ENCODE results near the gene PTPRG. TPM values are rescaled to one million over a fixed set of nuclear protein-coding genes. Genes with fewer than 3 reads are reported as not detected.

Gene PTPRG
- total RNA-seq, 1 donor from 2014 or later: 0.22 TPM

DNA sequence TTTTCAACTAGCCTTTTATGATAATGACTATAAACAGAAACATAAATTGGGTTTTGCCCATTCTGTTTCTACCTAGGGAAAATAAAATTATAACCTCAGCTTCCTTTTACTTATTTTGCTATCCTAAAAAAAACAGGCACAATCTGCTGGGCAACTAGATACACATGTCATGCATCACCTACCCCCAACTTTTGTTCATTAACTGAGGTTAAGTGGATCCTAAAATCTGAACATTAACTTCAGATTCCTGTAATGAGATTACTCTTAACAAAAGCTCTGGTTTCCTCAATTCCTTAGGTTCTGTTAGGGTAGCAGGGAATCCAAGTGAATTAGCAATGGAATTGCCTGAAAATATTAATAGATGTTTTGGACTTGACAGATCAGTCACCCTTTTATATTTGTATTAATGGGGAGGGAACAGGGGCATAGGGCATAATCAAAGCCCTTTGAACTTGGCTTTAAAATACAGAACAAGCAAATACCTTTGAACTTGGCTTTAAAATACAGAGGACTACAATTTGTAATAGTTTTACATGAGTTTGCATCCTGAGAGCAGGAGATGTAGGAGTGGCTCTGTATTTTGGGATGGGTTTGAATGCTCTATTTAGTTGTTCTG lies 705.4 kb downstream of the PTPRG start:
- ChIA-PET POLR2A (no interaction called here), CTCF (no interaction called here)
- ATAC-seq (ENCODE audit: low read depth): no peak
- Mint-ChIP-seq H3K36me3 (ENCODE audit: low read depth) (no peaks in the 10 kb centered on the region), H3K27me3 (no peaks in the 10 kb centered on the region), H3K4me3 (no peak overlapping the region), H3K27ac (no peak overlapping the region), H3K4me1 (no peaks in the 10 kb centered on the region), H3K9me3 (peaks cover 2% of the 10 kb centered on the region)
- intact Hi-C loops (cut with micrococcal nuclease): no loop called here
- no peak for DNase-seq
- TF ChIP-seq, protein P1, sequence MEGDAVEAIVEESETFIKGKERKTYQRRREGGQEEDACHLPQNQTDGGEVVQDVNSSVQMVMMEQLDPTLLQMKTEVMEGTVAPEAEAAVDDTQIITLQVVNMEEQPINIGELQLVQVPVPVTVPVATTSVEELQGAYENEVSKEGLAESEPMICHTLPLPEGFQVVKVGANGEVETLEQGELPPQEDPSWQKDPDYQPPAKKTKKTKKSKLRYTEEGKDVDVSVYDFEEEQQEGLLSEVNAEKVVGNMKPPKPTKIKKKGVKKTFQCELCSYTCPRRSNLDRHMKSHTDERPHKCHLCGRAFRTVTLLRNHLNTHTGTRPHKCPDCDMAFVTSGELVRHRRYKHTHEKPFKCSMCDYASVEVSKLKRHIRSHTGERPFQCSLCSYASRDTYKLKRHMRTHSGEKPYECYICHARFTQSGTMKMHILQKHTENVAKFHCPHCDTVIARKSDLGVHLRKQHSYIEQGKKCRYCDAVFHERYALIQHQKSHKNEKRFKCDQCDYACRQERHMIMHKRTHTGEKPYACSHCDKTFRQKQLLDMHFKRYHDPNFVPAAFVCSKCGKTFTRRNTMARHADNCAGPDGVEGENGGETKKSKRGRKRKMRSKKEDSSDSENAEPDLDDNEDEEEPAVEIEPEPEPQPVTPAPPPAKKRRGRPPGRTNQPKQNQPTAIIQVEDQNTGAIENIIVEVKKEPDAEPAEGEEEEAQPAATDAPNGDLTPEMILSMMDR (IDR thresholded peaks at IDR 0.05): no peak

DNA sequence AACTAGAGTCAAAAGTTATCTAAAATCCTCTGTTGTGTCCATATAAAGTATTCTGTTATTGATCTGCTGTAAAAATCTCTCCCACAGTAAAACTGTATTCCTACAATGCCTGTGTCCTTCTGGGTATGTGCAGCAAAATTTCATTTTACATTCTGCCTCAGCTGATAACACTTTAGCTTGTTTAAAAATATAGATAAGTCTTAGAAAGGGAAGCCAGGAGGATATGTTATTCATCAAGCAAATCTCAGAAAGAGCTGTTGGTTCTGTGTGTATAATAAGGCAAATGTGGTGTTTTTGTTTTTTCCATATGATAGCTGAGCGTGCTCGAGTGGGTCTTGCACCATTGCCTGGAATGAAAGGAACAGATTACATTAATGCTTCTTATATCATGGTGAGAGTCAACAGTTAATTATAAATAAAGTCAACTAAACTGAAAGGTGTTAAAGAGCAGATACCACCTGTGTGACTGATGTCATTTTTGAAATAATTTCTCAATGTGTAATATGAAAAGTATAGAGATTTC lies 715.3 kb downstream of the PTPRG start:
- CTCF ChIA-PET: no interaction called here
- no peak overlapping the region for H3K27ac Mint-ChIP-seq
- POLR2A ChIA-PET: no interaction called here
- no peaks in the 10 kb centered on the region for H3K27me3 Mint-ChIP-seq
- TF ChIP-seq, protein P1 (IDR thresholded peaks at IDR 0.05): no peak
- ATAC-seq (ENCODE audit: low read depth) (no peak), DNase-seq (no peak)
- intact Hi-C loops (cut with micrococcal nuclease): no loop called here
- H3K4me3 Mint-ChIP-seq: no peak overlapping the region
- no peaks in the 10 kb centered on the region for H3K9me3 Mint-ChIP-seq
- H3K4me1 Mint-ChIP-seq: no peaks in the 10 kb centered on the region
- H3K36me3 Mint-ChIP-seq (ENCODE audit: low read depth): no peaks in the 10 kb centered on the region

DNA sequence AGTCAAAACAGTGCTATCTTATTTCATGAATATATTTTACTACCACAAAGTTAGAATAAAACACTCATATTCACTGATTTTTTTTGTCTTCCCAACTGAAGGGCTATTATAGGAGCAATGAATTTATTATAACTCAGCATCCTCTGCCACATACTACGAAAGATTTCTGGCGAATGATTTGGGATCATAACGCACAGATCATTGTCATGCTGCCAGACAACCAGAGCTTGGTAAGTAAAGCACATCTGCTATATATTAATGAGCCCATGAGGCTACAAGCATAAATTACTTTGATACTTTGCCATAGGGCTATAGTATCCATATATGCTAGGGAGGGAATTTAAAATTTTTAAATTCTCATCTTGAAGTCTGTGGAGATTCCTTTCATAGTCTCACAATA lies 716.1 kb downstream of the PTPRG start:
- TF ChIP-seq, protein P1 (IDR thresholded peaks at IDR 0.05): no peak
- CTCF ChIA-PET: no interaction called here
- POLR2A ChIA-PET: no interaction called here
- no peaks in the 10 kb centered on the region for H3K9me3 Mint-ChIP-seq
- ATAC-seq (ENCODE audit: low read depth): no peak
- no peak overlapping the region for H3K27ac Mint-ChIP-seq
- H3K4me1 Mint-ChIP-seq: no peaks in the 10 kb centered on the region
- intact Hi-C loops (cut with micrococcal nuclease): no loop called here
- DNase-seq: no peak
- H3K36me3 Mint-ChIP-seq (ENCODE audit: low read depth): no peaks in the 10 kb centered on the region
- H3K4me3 Mint-ChIP-seq: no peak overlapping the region
- H3K27me3 Mint-ChIP-seq: no peaks in the 10 kb centered on the region

DNA sequence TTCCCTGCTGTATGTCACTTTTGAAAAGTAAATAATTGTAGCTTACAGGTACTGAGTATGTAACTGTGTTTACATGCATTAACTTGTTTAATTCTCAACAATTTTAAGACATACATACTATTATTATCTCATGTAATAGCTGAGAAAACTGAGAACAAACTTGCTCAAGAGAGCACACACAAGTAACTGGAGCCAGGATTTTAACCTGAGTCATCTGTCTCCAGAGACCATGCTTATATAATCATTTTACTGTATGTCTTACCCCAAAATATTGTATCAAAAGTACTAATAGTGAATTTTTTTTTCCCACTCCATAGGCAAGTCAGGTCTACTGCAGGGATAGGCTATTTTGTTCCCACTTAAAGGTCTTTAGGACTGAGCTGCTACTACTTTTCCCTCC lies 716.6 kb downstream of the PTPRG start:
- H3K27ac Mint-ChIP-seq: no peak overlapping the region
- H3K4me3 Mint-ChIP-seq: no peak overlapping the region
- TF ChIP-seq, protein P1 (IDR thresholded peaks at IDR 0.05): no peak
- intact Hi-C loops (cut with micrococcal nuclease): no loop called here
- H3K9me3 Mint-ChIP-seq: no peaks in the 10 kb centered on the region
- DNase-seq (no peak), ATAC-seq (ENCODE audit: low read depth) (no peak)
- H3K27me3 Mint-ChIP-seq: no peaks in the 10 kb centered on the region
- H3K36me3 Mint-ChIP-seq (ENCODE audit: low read depth): no peaks in the 10 kb centered on the region
- ChIA-PET CTCF (no interaction called here), POLR2A (no interaction called here)
- H3K4me1 Mint-ChIP-seq: no peaks in the 10 kb centered on the region

DNA sequence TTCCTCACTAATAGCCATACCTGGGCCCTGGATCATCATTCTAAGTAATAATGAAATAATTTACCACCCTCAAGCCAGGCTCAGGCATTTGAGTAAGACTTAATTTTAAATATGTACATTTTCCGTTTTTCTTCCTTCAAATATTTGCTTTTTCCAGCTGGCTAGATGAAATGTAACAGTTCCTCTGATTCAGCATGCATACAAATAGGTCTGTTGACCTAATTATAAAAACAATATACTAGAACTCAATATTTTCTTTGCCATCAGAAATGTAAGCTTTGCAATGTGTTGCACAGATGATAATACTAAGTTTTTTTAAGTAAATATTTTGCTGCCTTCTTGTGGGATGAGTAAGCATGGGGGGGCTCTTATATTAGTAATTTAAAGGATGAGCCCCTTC lies 720.4 kb downstream of the PTPRG start:
- Mint-ChIP-seq H3K4me1 (no peaks in the 10 kb centered on the region), H3K27me3 (no peaks in the 10 kb centered on the region), H3K36me3 (ENCODE audit: low read depth) (no peaks in the 10 kb centered on the region), H3K9me3 (no peaks in the 10 kb centered on the region), H3K27ac (no peak overlapping the region), H3K4me3 (no peak overlapping the region)
- intact Hi-C loops (cut with micrococcal nuclease): no loop called here
- ChIA-PET POLR2A (no interaction called here), CTCF (no interaction called here)
- TF ChIP-seq, protein P1 (IDR thresholded peaks at IDR 0.05): no peak
- DNase-seq (no peak), ATAC-seq (ENCODE audit: low read depth) (no peak)

Data from activated B cell treated with CpG ODN at 0.5 μM for 24 hours (primary cell).